Mammary epithelial cell (primary cell): ENCODE data around the gene KXD1.

ENCODE experiments used
- EZH2 ChIP-seq: IDR thresholded peaks from 2 replicates; pipeline ENCODE4 v1.6.1; 2012; ENCODE audit warnings: low read length, inconsistent platforms, borderline replicate concordance
- TF ChIP-seq, protein P1 (sequence below), 2 donors: IDR thresholded peaks in 1 of 2; conservative IDR thresholded peaks in 1 of 2; 2 replicates each; pipeline ENCODE4 v1.5.1; 2011 to 2012; ENCODE audit warnings: inconsistent platforms in 2 of 2, low read length in 2 of 2, mild to moderate bottlenecking in 2 of 2, control low read depth in 1 of 2, low read depth in 1 of 2; ENCODE audit not compliant: insufficient read depth in 1 of 2; ENCODE audit errors: extremely low read depth in 1 of 2

DNA sequence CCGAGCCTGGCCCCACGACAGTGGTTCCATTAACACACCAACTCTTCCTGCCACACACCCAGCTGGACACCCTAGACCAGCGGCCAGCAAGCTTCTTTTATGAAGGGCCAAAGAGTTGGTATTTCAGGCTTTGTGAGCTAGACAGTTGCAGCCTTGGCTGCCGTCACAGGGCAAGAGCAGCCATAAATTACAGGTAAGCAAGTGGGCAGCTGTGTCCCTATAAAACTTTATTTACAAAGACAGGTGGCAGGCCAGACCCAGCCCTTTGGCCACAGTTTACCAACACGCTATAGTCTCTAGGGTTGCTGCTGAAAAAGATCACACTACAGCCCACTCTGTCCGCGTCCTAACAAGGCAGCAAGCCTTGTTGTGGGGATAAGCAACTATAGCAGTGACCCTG is 49.1 kb upstream of the KXD1 start:
- TF ChIP-seq, protein P1, sequence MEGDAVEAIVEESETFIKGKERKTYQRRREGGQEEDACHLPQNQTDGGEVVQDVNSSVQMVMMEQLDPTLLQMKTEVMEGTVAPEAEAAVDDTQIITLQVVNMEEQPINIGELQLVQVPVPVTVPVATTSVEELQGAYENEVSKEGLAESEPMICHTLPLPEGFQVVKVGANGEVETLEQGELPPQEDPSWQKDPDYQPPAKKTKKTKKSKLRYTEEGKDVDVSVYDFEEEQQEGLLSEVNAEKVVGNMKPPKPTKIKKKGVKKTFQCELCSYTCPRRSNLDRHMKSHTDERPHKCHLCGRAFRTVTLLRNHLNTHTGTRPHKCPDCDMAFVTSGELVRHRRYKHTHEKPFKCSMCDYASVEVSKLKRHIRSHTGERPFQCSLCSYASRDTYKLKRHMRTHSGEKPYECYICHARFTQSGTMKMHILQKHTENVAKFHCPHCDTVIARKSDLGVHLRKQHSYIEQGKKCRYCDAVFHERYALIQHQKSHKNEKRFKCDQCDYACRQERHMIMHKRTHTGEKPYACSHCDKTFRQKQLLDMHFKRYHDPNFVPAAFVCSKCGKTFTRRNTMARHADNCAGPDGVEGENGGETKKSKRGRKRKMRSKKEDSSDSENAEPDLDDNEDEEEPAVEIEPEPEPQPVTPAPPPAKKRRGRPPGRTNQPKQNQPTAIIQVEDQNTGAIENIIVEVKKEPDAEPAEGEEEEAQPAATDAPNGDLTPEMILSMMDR (conservative IDR thresholded peaks at IDR 0.05 in 1 of 2, IDR thresholded peaks at IDR 0.05 in 1 of 2; ENCODE audit: extremely low read depth in 1 of 2, insufficient read depth in 1 of 2, low read depth in 1 of 2, low read length in 2 of 2), result no peak
- no peak for TF ChIP-seq EZH2
